HepG2 (cell line): ENCODE results near the gene GNG12. TPM values are rescaled to one million over a fixed set of nuclear protein-coding genes. Genes with fewer than 3 reads are reported as not detected.

Experiments used
- ATAC-seq: fragments of 200-7000 bp; cut with Tn5 transposase; 3 replicates; pipeline ENCODE4 v1.9.1; 2020; ENCODE audit warnings: mild to moderate bottlenecking, moderate library complexity
- BruUV-seq: library from RNA; stranded (reverse); fragments of 400-500 nt; replicated peaks from 2 replicates; lab custom pipeline; 2021; lab: Mats Ljungman, UMichigan
- CTCF ChIA-PET: fragments of 300-600 bp; formaldehyde crosslinking; extraction: SDS; loops from one replicate; lab custom pipeline; 2021; ENCODE audit warnings: low total read pairs, inconsistent platforms, low intra/inter-chr PET ratio; lab: Yijun Ruan, JAX
- POLR2A ChIA-PET: fragments of 350-600 bp; sonication (Branson Sonifier 250); formaldehyde crosslinking; loops from one replicate; lab custom pipeline; 2020; ENCODE audit warnings: antibody characterized with exemption, inconsistent platforms; lab: Yijun Ruan, JAX
- DNase-seq: peaks from one replicate; pipeline ENCODE4 v3.0.0-alpha.2; 2015; ENCODE audit warnings: low spot score
- FAIRE-seq: peaks from 3 replicates; lab custom pipeline; 2011; peaks lifted over from hg19 to GRCh38; lab: Jason Lieb, UNC
- H2AFZ ChIP-seq: one replicate; pipeline ENCODE4 v1.6.1; 2011; ENCODE audit warnings: low read length, inconsistent platforms
- H3K27ac ChIP-seq: fragments of 300-600 bp; 3 replicates; pipeline ENCODE4 v1.8.0; 2011; ENCODE audit warnings: mixed run types, mild to moderate bottlenecking, mixed read lengths, low read length, inconsistent platforms; ENCODE audit not compliant: insufficient read depth; ENCODE audit errors: extremely low read length
- H3K27me3 ChIP-seq, 2 experiments: fragments of 200-600 bp in 1 of 2; 2 replicates in 1 of 2; 3 replicates in 1 of 2; pipeline versions ENCODE4 v1.6.0 to v1.8.0; 2011; ENCODE audit warnings: low read length in 2 of 2, mild to moderate bottlenecking in 2 of 2, moderate library complexity in 2 of 2, inconsistent platforms in 1 of 2; ENCODE audit not compliant: insufficient read depth in 2 of 2, control insufficient read depth in 1 of 2
- H3K36me3 ChIP-seq, 2 experiments: fragments of 200-600 bp in 1 of 2; replicated peaks in 1 of 2; 2 replicates in 1 of 2; 3 replicates in 1 of 2; pipeline versions ENCODE4 v1.5.1 to v1.8.0; 2011; ENCODE audit warnings: low read length in 2 of 2, inconsistent platforms in 1 of 2; ENCODE audit not compliant: insufficient read depth in 2 of 2, control insufficient read depth in 1 of 2
- H3K4me1 ChIP-seq: 2 replicates; pipeline ENCODE4 v1.5.1; 2012; ENCODE audit warnings: low read length, inconsistent platforms; ENCODE audit not compliant: insufficient read depth
- H3K4me2 ChIP-seq: 2 replicates; pipeline ENCODE4 v1.6.0; 2011; ENCODE audit warnings: low read depth, low read length, inconsistent platforms
- H3K4me3 ChIP-seq, 3 experiments: fragments of 200-600 bp in 1 of 3; sonication (generic), shearing (Covaris generic) in 1 of 3; replicated peaks in 1 of 3; 2 replicates each; pipeline ENCODE4 v1.5.1; 2011 to 2016; ENCODE audit warnings: low read length in 3 of 3, inconsistent platforms in 2 of 3, low read depth in 2 of 3, mild to moderate bottlenecking in 2 of 3, control low read depth in 1 of 3, mixed read lengths in 1 of 3; ENCODE audit not compliant: insufficient read depth in 1 of 3
- H3K79me2 ChIP-seq: one replicate; pipeline ENCODE4 v1.6.1; 2011; ENCODE audit warnings: low read length, inconsistent platforms; ENCODE audit not compliant: insufficient read depth
- H3K9ac ChIP-seq: 2 replicates; pipeline ENCODE4 v1.6.0; 2011; ENCODE audit warnings: mild to moderate bottlenecking, low read depth, low read length, inconsistent platforms; ENCODE audit not compliant: insufficient read depth
- H3K9me3 ChIP-seq: 2 replicates; pipeline ENCODE4 v1.5.1; 2012; ENCODE audit warnings: mild to moderate bottlenecking, low read length
- H4K20me1 ChIP-seq: 2 replicates; pipeline ENCODE4 v1.6.0; 2011; ENCODE audit warnings: inconsistent platforms, mild to moderate bottlenecking, low read length, moderate library complexity; ENCODE audit not compliant: insufficient read depth
- ZNF407 ChIP-seq: sonication (generic); formaldehyde crosslinking; IDR thresholded peaks from one replicate; pipeline ENCODE4 v1.5.1; 2020; ENCODE audit warnings: mild to moderate bottlenecking, missing genetic modification reagents; ENCODE audit errors: not compliant biosample characterization
- WGBS: methylation state at CpG from one replicate; pipeline ENCODE4 v1.1.6; 2017; ENCODE audit warnings: low lambda C conversion rate; 5-methylcytosine and 5-hydroxymethylcytosine counted together
- in situ Hi-C: cut with HindIII; loops from 2 replicates; pipeline ENCODE4 v1.10.0; 2017; ENCODE audit warnings: low pct_unique_long_range_greater_than_20kb; ENCODE audit not compliant: extremely low pct_ligation_motif_present
- intact Hi-C: fragments of 100-400 bp; cut with micrococcal nuclease; formaldehyde crosslinking; loops from one replicate; pipeline ENCODE4 v1.10.0; 2022; ENCODE audit not compliant: unreplicated experiment
- polyA plus RNA-seq, 8 experiments: library from polyadenylated mRNA; depleted of rRNA in 3 of 8; stranded (reverse) in 7 of 8; unstranded in 1 of 8; fragments of >200 nt; fragmentation: Illumina TruSeq in 4 of 8; extraction: Trizol in 4 of 8; gene quantifications; 2 replicates each; pipeline versions ENCODE4 v1.2.1 to v1.2.3, GENCODE V29; 2011 to 2016; ENCODE audit warnings: low read depth in 4 of 8, missing spikeins in 1 of 8, mixed read lengths in 1 of 8; ENCODE audit not compliant: insufficient read depth in 1 of 8
- total RNA-seq, 5 experiments: library from RNA; depleted of rRNA; stranded (reverse); fragments of >200 nt; fragmentation: Illumina TruSeq; extraction: Trizol; gene quantifications; 2 replicates each; pipeline ENCODE4 v1.2.3, GENCODE V29; 2016; ENCODE audit warnings: low read depth in 1 of 5
- TF ChIP-seq, protein P1 (sequence below): sonication (generic); formaldehyde crosslinking; IDR thresholded peaks from 2 replicates; pipeline ENCODE4 v1.4.0; 2020; ENCODE audit warnings: low read depth, missing genetic modification reagents

GNG12 gene
- total and polyA plus RNA-seq, 2 of the 13 experiments (the other 11 are each of a cell fraction or from before 2014, with no cell fraction given): 0.11 TPM

DNA sequence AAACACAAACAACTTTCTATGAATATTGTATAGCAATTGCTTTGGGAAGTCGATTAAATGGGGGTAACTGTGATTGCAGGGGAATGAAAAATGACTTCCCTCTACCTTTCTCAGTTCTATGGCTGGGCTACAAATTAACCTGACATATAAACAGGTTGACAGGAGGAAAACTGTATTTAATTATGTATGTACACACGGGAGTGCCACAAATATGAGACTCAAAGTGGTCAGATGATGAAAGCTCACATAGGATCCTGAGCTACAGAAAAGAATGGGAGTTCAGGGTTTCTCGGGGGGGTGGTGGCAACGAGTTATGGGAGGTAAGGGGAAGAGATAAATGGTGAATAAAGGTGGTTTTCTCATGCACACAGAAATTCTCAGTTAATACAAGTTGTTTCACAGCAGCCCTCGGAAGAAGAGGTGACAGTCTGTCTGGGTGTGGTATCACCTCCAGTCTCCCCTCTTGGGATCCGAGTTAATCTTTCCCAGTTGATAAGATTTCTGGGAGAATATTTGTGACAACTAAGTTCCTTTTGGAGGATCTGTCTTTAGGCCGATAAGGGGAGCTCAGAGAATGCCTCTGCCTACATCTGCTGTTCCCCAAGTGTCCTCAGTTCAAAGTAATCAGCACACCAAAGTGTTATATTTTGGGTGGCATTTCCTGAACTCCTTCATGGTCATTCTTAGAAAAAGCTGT, 122.0 kb downstream of the GNG12 start:
- TF ChIP-seq, protein P1, sequence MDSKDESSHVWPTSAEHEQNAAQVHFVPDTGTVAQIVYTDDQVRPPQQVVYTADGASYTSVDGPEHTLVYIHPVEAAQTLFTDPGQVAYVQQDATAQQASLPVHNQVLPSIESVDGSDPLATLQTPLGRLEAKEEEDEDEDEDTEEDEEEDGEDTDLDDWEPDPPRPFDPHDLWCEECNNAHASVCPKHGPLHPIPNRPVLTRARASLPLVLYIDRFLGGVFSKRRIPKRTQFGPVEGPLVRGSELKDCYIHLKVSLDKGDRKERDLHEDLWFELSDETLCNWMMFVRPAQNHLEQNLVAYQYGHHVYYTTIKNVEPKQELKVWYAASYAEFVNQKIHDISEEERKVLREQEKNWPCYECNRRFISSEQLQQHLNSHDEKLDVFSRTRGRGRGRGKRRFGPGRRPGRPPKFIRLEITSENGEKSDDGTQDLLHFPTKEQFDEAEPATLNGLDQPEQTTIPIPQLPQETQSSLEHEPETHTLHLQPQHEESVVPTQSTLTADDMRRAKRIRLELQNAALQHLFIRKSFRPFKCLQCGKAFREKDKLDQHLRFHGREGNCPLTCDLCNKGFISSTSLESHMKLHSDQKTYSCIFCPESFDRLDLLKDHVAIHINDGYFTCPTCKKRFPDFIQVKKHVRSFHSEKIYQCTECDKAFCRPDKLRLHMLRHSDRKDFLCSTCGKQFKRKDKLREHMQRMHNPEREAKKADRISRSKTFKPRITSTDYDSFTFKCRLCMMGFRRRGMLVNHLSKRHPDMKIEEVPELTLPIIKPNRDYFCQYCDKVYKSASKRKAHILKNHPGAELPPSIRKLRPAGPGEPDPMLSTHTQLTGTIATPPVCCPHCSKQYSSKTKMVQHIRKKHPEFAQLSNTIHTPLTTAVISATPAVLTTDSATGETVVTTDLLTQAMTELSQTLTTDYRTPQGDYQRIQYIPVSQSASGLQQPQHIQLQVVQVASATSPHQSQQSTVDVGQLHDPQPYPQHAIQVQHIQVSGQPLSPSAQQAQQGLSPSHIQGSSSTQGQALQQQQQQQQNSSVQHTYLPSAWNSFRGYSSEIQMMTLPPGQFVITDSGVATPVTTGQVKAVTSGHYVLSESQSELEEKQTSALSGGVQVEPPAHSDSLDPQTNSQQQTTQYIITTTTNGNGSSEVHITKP (CRISPR knock-in tag): peak; percentile 39; the same call in 1 of the 2 replicates
- no peak for TF ChIP-seq ZNF407 (CRISPR knock-in tag)
- H3K4me2 ChIP-seq: peak overlapping the region; percentile 31; the same call in 1 of the 2 replicates
- H3K9me3 ChIP-seq: no peaks in the 10 kb centered on the region
- H3K9ac ChIP-seq: no peak overlapping the region
- DNase-seq (no peak), ATAC-seq (no peak), FAIRE-seq (no peak)
- no peaks in the 10 kb centered on the region for H4K20me1 ChIP-seq
- 4% methylated on average over 7 of the region's 7 CpGs for WGBS
- in situ Hi-C loops: no loop called here
- no peaks in the 10 kb centered on the region for H3K79me2 ChIP-seq
- BruUV-seq: no TSS peak
- no peak overlapping the region for H3K4me3 ChIP-seq
- H3K36me3 ChIP-seq: no peaks in the 10 kb centered on the region
- H2AFZ ChIP-seq: no peak overlapping the region
- peaks cover 0 to 15% of the 10 kb centered on the region in 2 experiments; a peak in 1 of 5 replicates for H3K27me3 ChIP-seq
- ChIA-PET CTCF (no interaction called here), POLR2A (interaction anchor here (1.1 kb wide), 2 partner anchors 11 to 27 kb away, joined by 3 to 5 read pairs; partner anchors contain the start of gene GADD45A)
- no peak overlapping the region for H3K27ac ChIP-seq
- H3K4me1 ChIP-seq: peaks cover 48% of the 10 kb centered on the region
- intact Hi-C loops: no loop called here
